ENCODE data around the gene SLC30A3.
A peak's percentile ranks its signal among the peaks of the same experiment; 100 is the strongest.

The SLC30A3 gene

GRCh38 chr2:27256855-27257454, 5.9 kb downstream of the SLC30A3 start:
- no peak for DNase-seq

GRCh38 chr2:27255660-27256059, 7.2 kb downstream of the SLC30A3 start:
- DNase-seq: no peak

GRCh38 chr2:27255187-27255586, 7.7 kb downstream of the SLC30A3 start:
- DNase-seq: no peak

GRCh38 chr2:27251766-27252165, 11.1 kb downstream of the SLC30A3 start:
- DNase-seq: no peak

GRCh38 chr2:27250652-27251379, 12.0 kb downstream of the SLC30A3 start:
- DNase-seq: no peak

GRCh38 chr2:27249891-27250651, 12.8 kb downstream of the SLC30A3 start:
- peak; percentile 60 for DNase-seq

- DNase-seq: no peak
These were observed 13.5 kb downstream of the SLC30A3 start for GRCh38 chr2:27249159-27249890.

- no peak for DNase-seq
These were observed 15.0 kb downstream of the SLC30A3 start for GRCh38 chr2:27247893-27248292.

- DNase-seq: no peak
These were observed 17.2 kb downstream of the SLC30A3 start for GRCh38 chr2:27245626-27246025.

- no peak for DNase-seq
These were observed 17.7 kb downstream of the SLC30A3 start for GRCh38 chr2:27245116-27245515.

GRCh38 chr2:27243391-27244130, 19.3 kb downstream of the SLC30A3 start:
- DNase-seq: no peak

GRCh38 chr2:27242614-27242951, 20.3 kb downstream of the SLC30A3 start:
- DNase-seq: no peak

GRCh38 chr2:27241761-27242613, 20.9 kb downstream of the SLC30A3 start:
- no peak for DNase-seq

GRCh38 chr2:27240406-27240805, 22.4 kb downstream of the SLC30A3 start:
- DNase-seq: no peak

GRCh38 chr2:27238976-27239375, 23.9 kb downstream of the SLC30A3 start:
- DNase-seq: no peak

- DNase-seq: no peak
These were observed 25.4 kb downstream of the SLC30A3 start for GRCh38 chr2:27237341-27237945.

GRCh38 chr2:27236626-27237025, 26.2 kb downstream of the SLC30A3 start:
- DNase-seq: no peak

GRCh38 chr2:27236136-27236535, 26.7 kb downstream of the SLC30A3 start:
- DNase-seq: no peak

- DNase-seq: no peak
These were observed 29.5 kb downstream of the SLC30A3 start for GRCh38 chr2:27233341-27233740.

- no peak for DNase-seq
These were observed 30.9 kb downstream of the SLC30A3 start for GRCh38 chr2:27231921-27232320.

GRCh38 chr2:27227501-27227900, 35.3 kb downstream of the SLC30A3 start:
- DNase-seq: no peak

All from activated T-cell treated with anti-CD3 and anti-CD28 coated beads, Interleukin-2, amount 50 U/mL, for 1 hour (primary cell).